HCT116 (cell line): Measurements from ENCODE around the gene IFITM10. TPM values are rescaled to one million over a fixed set of nuclear protein-coding genes. Genes with fewer than 3 reads are reported as not detected.

ENCODE experiments used
- ATAC-seq: fragments of 200-7000 bp; cut with Tn5 transposase; 2 replicates; pipeline ENCODE4 v1.9.1; 2020; ENCODE audit warnings: mild to moderate bottlenecking, moderate library complexity
- BruUV-seq: library from RNA; stranded (reverse); fragments of 400-500 nt; replicated peaks from 2 replicates; lab custom pipeline; 2021; lab: Mats Ljungman, UMichigan
- CTCF ChIA-PET: fragments of 300-600 bp; sonication (Branson Sonifier 250); formaldehyde crosslinking; loops from one replicate; lab custom pipeline; 2021; ENCODE audit warnings: antibody characterized with exemption; lab: Charles Lee
- POLR2A ChIA-PET: fragments of 300-600, 350-600 bp; sonication (Branson Sonifier 250); formaldehyde crosslinking; loops from one replicate; lab custom pipeline; 2021; ENCODE audit warnings: antibody characterized with exemption; lab: Charles Lee
- RAD21 ChIA-PET, 2 experiments: fragments of 300-600 bp; sonication (Branson Sonifier 250); formaldehyde crosslinking; loops; one replicate each; lab custom pipeline; 2023; ENCODE audit warnings: low total read pairs in 2 of 2; ENCODE audit not compliant: uncharacterized antibody in 2 of 2, unreplicated experiment in 2 of 2, low non-redundant PET in 1 of 2; lab: Charles Lee
- DNase-seq: peaks from one replicate; pipeline ENCODE4 v3.0.0-alpha.2; 2010; ENCODE audit warnings: low read depth, low spot score
- H2AFZ ChIP-seq: fragments of 200-600 bp; shearing (Covaris generic), sonication (generic); 2 replicates; pipeline ENCODE4 v1.6.1; 2017; ENCODE audit warnings: low read depth, mixed run types, mixed read lengths, antibody characterized with exemption, low read length; ENCODE audit not compliant: poor library complexity, severe bottlenecking
- H3K27ac ChIP-seq: 2 replicates; pipeline ENCODE4 v1.5.1; 2012; ENCODE audit warnings: low read depth, low read length
- H3K27me3 ChIP-seq: fragments of 200-600 bp; sonication (generic); 2 replicates; pipeline ENCODE4 v1.6.1; 2016; ENCODE audit warnings: mixed run types, low read length, mixed read lengths; ENCODE audit not compliant: insufficient read depth
- H3K36me3 ChIP-seq, 2 experiments: fragments of 200-500 bp in 1 of 2; fragments of 200-600 bp in 1 of 2; sonication (Bioruptor generic) in 1 of 2; sonication (generic) in 1 of 2; 2 replicates each; pipeline versions ENCODE4 v1.5.1 to v1.6.1; 2014 to 2016; ENCODE audit warnings: low read length in 2 of 2, inconsistent platforms in 1 of 2, mixed read lengths in 1 of 2, mixed run types in 1 of 2; ENCODE audit not compliant: insufficient read depth in 2 of 2, control insufficient read depth in 1 of 2
- H3K4me1 ChIP-seq, 2 experiments: fragments of 200-600 bp in 1 of 2; sonication (generic) in 1 of 2; 2 replicates each; pipeline versions ENCODE4 v1.5.1 to v1.6.1; 2012 to 2017; ENCODE audit warnings: low read length in 2 of 2, inconsistent platforms in 1 of 2, mild to moderate bottlenecking in 1 of 2, mixed read lengths in 1 of 2, mixed run types in 1 of 2, moderate library complexity in 1 of 2; ENCODE audit not compliant: insufficient read depth in 2 of 2, control insufficient read depth in 1 of 2
- H3K4me2 ChIP-seq: fragments of 200-600 bp; sonication (generic); 2 replicates; pipeline ENCODE4 v1.6.1; 2017; ENCODE audit warnings: mixed run types, low read length, mixed read lengths
- H3K4me3 ChIP-seq, 2 experiments: fragments of 200-600 bp in 1 of 2; sonication (generic) in 1 of 2; replicated peaks in 1 of 2; 2 replicates each; pipeline ENCODE4 v1.5.1; 2011 to 2016; ENCODE audit warnings: low read length in 2 of 2, control low read depth in 1 of 2, low read depth in 1 of 2, mild to moderate bottlenecking in 1 of 2, mixed read lengths in 1 of 2, mixed run types in 1 of 2
- H3K79me2 ChIP-seq: fragments of 200-600 bp; sonication (generic); 2 replicates; pipeline ENCODE4 v1.6.1; 2017; ENCODE audit warnings: mild to moderate bottlenecking, mixed run types, low read length, moderate library complexity, mixed read lengths; ENCODE audit not compliant: insufficient read depth
- H3K9ac ChIP-seq: fragments of 200-600 bp; sonication (generic); 2 replicates; pipeline ENCODE4 v1.6.1; 2016; ENCODE audit warnings: low read length, mixed read lengths
- H3K9me2 ChIP-seq: fragments of 200-600 bp; sonication (generic), shearing (Covaris generic); 2 replicates; pipeline ENCODE4 v1.6.1; 2017; ENCODE audit warnings: mixed run types, mild to moderate bottlenecking, moderate library complexity; ENCODE audit not compliant: insufficient read depth
- H3K9me3 ChIP-seq, 2 experiments: fragments of 200-500 bp in 1 of 2; fragments of 200-600 bp in 1 of 2; sonication (Bioruptor generic) in 1 of 2; sonication (generic) in 1 of 2; 2 replicates each; pipeline ENCODE4 v1.6.1; 2014 to 2017; ENCODE audit warnings: low read length in 2 of 2, mixed read lengths in 2 of 2, inconsistent platforms in 1 of 2, low read depth in 1 of 2, mild to moderate bottlenecking in 1 of 2, mixed run types in 1 of 2, moderate library complexity in 1 of 2; ENCODE audit not compliant: control insufficient read depth in 1 of 2, insufficient read depth in 1 of 2
- H4K20me1 ChIP-seq: fragments of 200-600 bp; sonication (generic), shearing (Covaris generic); 2 replicates; pipeline ENCODE4 v1.6.1; 2017; ENCODE audit warnings: mixed run types, mild to moderate bottlenecking, moderate library complexity; ENCODE audit not compliant: insufficient read depth
- CBX3 ChIP-seq: IDR thresholded peaks from 2 replicates; pipeline ENCODE4 v1.6.1; 2012; ENCODE audit warnings: low read depth
- POLR2AphosphoS5 ChIP-seq: IDR thresholded peaks from 2 replicates; pipeline ENCODE4 v1.6.1; 2011; ENCODE audit warnings: mild to moderate bottlenecking, low read depth, low read length, moderate library complexity
- REST ChIP-seq: IDR thresholded peaks from 2 replicates; pipeline ENCODE4 v1.6.1; 2012; ENCODE audit warnings: low read depth
- SIN3A ChIP-seq: IDR thresholded peaks from 2 replicates; pipeline ENCODE4 v1.6.1; 2012; ENCODE audit warnings: low read depth
- SRF ChIP-seq: IDR thresholded peaks from 2 replicates; pipeline ENCODE4 v1.6.1; 2012; ENCODE audit warnings: low read depth
- ZNF274 ChIP-seq: fragments of 200-500 bp; sonication (Bioruptor generic); IDR thresholded peaks from 2 replicates; pipeline ENCODE4 v1.6.1; 2014; ENCODE audit warnings: mild to moderate bottlenecking, low read depth, low read length, inconsistent platforms
- intact Hi-C: fragments of 100-400 bp; cut with micrococcal nuclease; formaldehyde crosslinking; loops from 2 replicates; pipeline ENCODE4 v1.10.0; 2022
- total RNA-seq: library from RNA; stranded (reverse); gene quantifications from one replicate; pipeline ENCODE4 v1.2.1, GENCODE V29; 2021; ENCODE audit not compliant: unreplicated experiment

The IFITM10 gene
- total RNA-seq, 1 experiment from 2014 or later: 1.9 TPM

GRCh38 chr11:1786466-1786865 is 36.1 kb upstream of the IFITM10 start:
- H3K79me2 ChIP-seq: no peaks in the 10 kb centered on the region
- no peaks in the 10 kb centered on the region for H3K9me2 ChIP-seq
- no peak overlapping the region for H3K9ac ChIP-seq
- ATAC-seq (no peak), DNase-seq (no peak)
- no peaks in the 10 kb centered on the region for H3K27me3 ChIP-seq
- BruUV-seq: no TSS peak
- H2AFZ ChIP-seq: no peak overlapping the region
- POLR2A ChIA-PET: no interaction called here
- CTCF ChIA-PET: no interaction called here
- H3K36me3 ChIP-seq: no peaks in the 10 kb centered on the region
- H3K4me1 ChIP-seq: no peaks in the 10 kb centered on the region
- no peak overlapping the region for H3K4me3 ChIP-seq
- RAD21 ChIA-PET: no interaction called here
- H4K20me1 ChIP-seq: no peaks in the 10 kb centered on the region
- intact Hi-C loops: no loop called here
- no peaks in the 10 kb centered on the region for H3K9me3 ChIP-seq
- no peak overlapping the region for H3K4me2 ChIP-seq
- H3K27ac ChIP-seq: no peak overlapping the region
- TF ChIP-seq ZNF274 (no peak), CBX3 (no peak), SIN3A (no peak), POLR2AphosphoS5 (no peak), REST (no peak), SRF (no peak)
